LoVo (cell line): ENCODE data around the gene PBX1.

ENCODE experiments used
- DNase-seq: peaks from one replicate; pipeline ENCODE4 v3.0.0-alpha.2; 2016; ENCODE audit warnings: low spot score

PBX1 gene

GRCh38 chr1:164670786-164671185 is 111.8 kb downstream of the PBX1 start:
- no peak for DNase-seq

GRCh38 chr1:164671323-164671965 is 112.5 kb downstream of the PBX1 start:
- DNase-seq: no peak

GRCh38 chr1:164671966-164672571 is 113.1 kb downstream of the PBX1 start:
- no peak for DNase-seq

GRCh38 chr1:164672588-164672987 is 113.6 kb downstream of the PBX1 start:
- DNase-seq: no peak

- no peak for DNase-seq
Observed at GRCh38 chr1:164673584-164674214, 114.7 kb downstream of the PBX1 start.

GRCh38 chr1:164675342-164675904 is 116.4 kb downstream of the PBX1 start:
- peak; percentile 34 for DNase-seq

- DNase-seq: no peak
Observed at GRCh38 chr1:164678136-164678700, 119.2 kb downstream of the PBX1 start.

- no peak for DNase-seq
Observed at GRCh38 chr1:164682570-164682969, 123.6 kb downstream of the PBX1 start.

- peak; percentile 83 for DNase-seq
Observed at GRCh38 chr1:164683235-164683634, 124.3 kb downstream of the PBX1 start.

- DNase-seq: no peak
Observed at GRCh38 chr1:164685266-164686035, 126.5 kb downstream of the PBX1 start.

- no peak for DNase-seq
Observed at GRCh38 chr1:164687777-164688176, 128.8 kb downstream of the PBX1 start.

- DNase-seq: no peak
Observed at GRCh38 chr1:164688791-164689190, 129.8 kb downstream of the PBX1 start.

GRCh38 chr1:164689672-164690511 is 130.9 kb downstream of the PBX1 start:
- no peak for DNase-seq

- DNase-seq: no peak
Observed at GRCh38 chr1:164692420-164692819, 133.4 kb downstream of the PBX1 start.

- DNase-seq: no peak
Observed at GRCh38 chr1:164693564-164694359, 134.8 kb downstream of the PBX1 start.

GRCh38 chr1:164694505-164694904 is 135.5 kb downstream of the PBX1 start:
- DNase-seq: no peak

- DNase-seq: no peak
Observed at GRCh38 chr1:164695956-164696665, 137.1 kb downstream of the PBX1 start.

- DNase-seq: no peak
Observed at GRCh38 chr1:164699815-164700491, 141.0 kb downstream of the PBX1 start.

- DNase-seq: no peak
Observed at GRCh38 chr1:164700683-164701082, 141.7 kb downstream of the PBX1 start.
